GM18951 (cell line): Measurements from ENCODE around the gene RAPGEF5.

Experiments used
- POLR2A ChIP-seq: IDR thresholded peaks from 4 replicates; pipeline ENCODE4 v1.6.1; 2011; ENCODE audit warnings: mild to moderate bottlenecking; ENCODE audit not compliant: insufficient read length, insufficient read depth; ENCODE audit errors: extremely low read depth
- in situ Hi-C: fragments of 300-500 bp; cut with MboI; formaldehyde crosslinking; loops from one replicate; pipeline ENCODE4 v1.12.0; 2022; ENCODE audit warnings: low sequenced_read_pairs, mixed read lengths, inconsistent platforms; ENCODE audit not compliant: unreplicated experiment

Gene RAPGEF5

DNA sequence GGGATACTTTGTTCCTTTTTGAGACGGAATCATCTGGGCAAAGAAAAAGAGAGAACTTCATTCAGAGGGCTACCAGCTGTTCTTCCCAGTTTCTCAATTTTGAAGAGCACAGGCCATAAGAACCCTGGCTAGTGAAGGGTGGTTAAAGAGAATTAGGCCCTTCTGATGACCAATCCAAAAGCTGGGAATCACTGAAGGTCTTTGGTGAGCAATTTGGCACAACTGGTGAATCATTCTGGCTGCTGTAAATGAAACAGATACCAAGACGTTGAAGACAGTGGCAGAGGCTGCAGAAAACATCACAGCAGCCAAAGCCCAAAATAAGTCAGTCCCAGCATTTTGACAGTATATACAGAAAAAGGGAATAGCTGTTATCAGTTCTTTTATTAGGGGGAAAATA lies 5.1 kb downstream of the RAPGEF5 start:
- no peak for TF ChIP-seq POLR2A
- in situ Hi-C loops = no loop called here

DNA sequence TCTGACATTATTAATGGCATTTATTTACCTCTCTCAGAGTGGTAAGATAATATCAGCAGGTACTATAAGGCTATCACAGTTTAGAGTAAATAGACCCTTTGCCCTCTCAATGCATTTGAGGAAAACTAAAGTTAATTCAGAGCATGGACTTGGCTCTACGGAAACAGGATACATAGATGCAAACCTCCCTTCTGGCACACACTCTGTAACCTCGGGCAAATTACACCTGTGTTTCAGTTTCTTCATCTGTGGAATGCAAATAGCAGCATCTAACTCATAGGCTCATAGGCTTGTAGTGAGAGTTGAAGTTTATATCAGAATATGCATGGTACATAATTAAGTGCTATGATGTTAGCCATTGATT lies 5.6 kb downstream of the RAPGEF5 start:
- no peak for TF ChIP-seq POLR2A
- in situ Hi-C loops = no loop called here

GRCh38 chr7:22350466-22351328 lies 6.3 kb downstream of the RAPGEF5 start:
- in situ Hi-C loops = no loop called here
- TF ChIP-seq POLR2A = no peak

DNA sequence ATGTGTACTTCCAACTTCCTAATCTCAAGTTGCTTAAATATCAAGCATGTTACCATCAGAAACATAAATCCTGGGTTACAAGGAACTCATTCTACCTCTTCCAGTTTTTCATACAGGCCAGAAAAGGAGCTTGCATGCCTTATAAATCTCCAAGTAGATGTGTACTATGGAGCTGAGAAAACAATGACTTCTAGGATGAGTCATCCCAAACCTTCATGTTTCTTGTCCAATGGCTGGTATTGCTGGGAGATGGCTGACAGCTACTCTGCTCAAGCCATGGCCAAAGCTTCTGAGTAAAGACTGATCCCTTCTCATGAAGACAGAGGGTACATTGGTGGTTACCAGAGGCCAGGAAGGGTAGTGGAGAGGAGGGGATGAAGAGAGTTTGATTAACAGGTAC lies 8.6 kb downstream of the RAPGEF5 start:
- in situ Hi-C loops = no loop called here

DNA sequence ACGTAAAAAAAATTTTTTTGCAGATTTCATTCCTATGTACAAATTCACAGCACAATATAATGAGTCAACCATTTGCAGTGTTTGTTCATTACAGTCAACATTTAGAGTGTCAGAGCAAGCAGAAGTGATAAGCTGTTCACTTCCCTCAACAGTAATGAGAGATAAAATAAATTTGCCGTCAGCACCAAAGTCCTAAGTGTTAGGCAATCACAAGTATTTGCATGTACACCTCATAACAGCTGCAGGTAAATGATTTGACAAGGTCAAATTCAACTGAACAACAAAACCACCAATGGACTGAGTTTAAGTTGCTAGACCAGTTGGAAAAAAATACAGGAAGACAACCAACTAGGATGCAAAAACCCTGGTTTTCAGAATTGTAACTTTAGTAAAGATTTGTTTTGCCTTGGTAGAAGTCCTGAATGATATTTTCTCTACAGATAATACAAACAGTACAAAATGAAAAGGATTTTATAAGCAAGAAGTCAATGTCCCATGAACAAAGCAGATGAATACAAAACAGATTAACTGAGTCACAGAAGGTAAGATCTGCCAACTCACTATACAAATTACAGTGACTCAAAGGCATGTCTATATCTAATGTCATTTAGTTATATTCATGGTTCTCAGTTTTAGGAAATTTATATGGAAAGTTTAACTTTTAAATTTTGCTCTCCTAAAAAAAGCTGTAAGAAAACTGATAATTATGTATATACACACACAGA lies 10.4 kb downstream of the RAPGEF5 start:
- in situ Hi-C loops = no loop called here

More for the DNA sequence above, 8.6 kb downstream of the RAPGEF5 start:
- no peak for TF ChIP-seq POLR2A

GRCh38 chr7:22344655-22345054 lies 12.3 kb downstream of the RAPGEF5 start:
- in situ Hi-C loops = no loop called here
- no peak for TF ChIP-seq POLR2A

More for the DNA sequence above, 10.4 kb downstream of the RAPGEF5 start:
- no peak for TF ChIP-seq POLR2A

DNA sequence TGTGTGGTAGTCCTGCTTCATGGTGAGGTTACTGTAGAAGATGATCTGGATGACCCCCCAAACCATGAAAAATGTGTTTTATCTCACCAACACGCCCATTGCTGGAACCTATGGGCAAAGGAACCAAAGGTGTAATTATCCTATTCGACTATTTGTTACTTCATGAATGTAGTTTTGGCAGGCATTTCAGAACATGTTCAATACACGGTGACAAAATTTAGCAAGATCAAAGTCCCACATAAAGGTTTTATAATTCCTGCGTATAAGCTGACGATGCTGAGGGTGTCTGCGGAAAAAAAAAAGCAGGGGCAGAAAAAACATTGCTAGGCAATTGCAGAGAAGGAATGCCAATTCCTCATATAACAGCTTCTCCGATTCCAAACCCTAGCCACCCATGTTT lies 13.3 kb downstream of the RAPGEF5 start:
- in situ Hi-C loops = no loop called here
- no peak for TF ChIP-seq POLR2A

- in situ Hi-C loops = no loop called here
- TF ChIP-seq POLR2A = no peak
Observed at GRCh38 chr7:22343071-22343470, 13.9 kb downstream of the RAPGEF5 start.

DNA sequence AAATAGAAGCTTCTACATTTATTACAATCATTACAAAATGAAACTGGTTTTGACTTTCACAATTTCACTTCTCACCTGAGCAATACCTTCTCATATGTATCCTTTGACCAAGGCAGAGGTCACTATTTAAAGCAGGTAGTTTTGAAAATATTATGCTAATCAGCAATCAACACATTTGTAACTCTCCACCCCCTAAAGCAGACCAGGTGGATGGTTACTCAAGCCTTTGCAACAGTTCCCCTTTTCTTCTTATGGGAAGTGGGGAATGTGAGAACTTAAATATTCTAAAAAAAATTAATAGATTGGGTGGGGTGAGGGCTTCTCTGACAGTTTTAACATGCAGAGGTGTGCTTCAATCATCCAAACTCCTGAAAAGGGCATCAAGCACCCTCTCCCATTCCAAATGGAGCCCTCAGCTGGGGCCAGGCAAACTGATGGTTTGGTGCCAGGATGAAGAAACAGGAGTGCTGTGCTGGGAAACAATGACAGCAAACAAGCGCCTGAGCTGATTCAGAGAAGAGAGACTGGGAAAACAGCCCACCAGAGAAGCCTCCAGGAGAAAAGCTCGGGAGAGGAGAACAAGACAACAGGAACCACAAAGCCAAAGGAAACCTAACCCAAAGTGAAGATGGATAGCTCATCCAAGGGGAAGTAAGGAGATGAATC lies 17.1 kb downstream of the RAPGEF5 start:
- in situ Hi-C loops = no loop called here
- no peak for TF ChIP-seq POLR2A

GRCh38 chr7:22338877-22339276 lies 18.1 kb downstream of the RAPGEF5 start:
- TF ChIP-seq POLR2A = no peak
- in situ Hi-C loops = no loop called here

GRCh38 chr7:22338411-22338810 lies 18.5 kb downstream of the RAPGEF5 start:
- no peak for TF ChIP-seq POLR2A
- in situ Hi-C loops = no loop called here

GRCh38 chr7:22333680-22334141 lies 23.2 kb downstream of the RAPGEF5 start:
- in situ Hi-C loops = no loop called here
- TF ChIP-seq POLR2A = no peak

GRCh38 chr7:22332461-22332870 lies 24.5 kb downstream of the RAPGEF5 start:
- in situ Hi-C loops = no loop called here
- no peak for TF ChIP-seq POLR2A
